ENCODE data around the gene DPEP1.

The DPEP1 gene

GRCh38 chr16:89595330-89596060 is 17.9 kb upstream of the DPEP1 start:
- Histone ChIP-seq H3K9me2 (ENCODE audit: low read depth, low read length) (no peaks in the 10 kb centered on the region), H3K27me3 (ENCODE audit: insufficient read depth, low read length) (no peaks in the 10 kb centered on the region; the same call in 1 of the 2 replicates), H3F3A (ENCODE audit: insufficient read depth, low read length) (no peaks in the 10 kb centered on the region), H3K27ac (ENCODE audit: low read depth, low read length, poor library complexity, severe bottlenecking) (no peak overlapping the region), H3K9ac (ENCODE audit: low read length) (no peak overlapping the region), H3K4me1 (ENCODE audit: insufficient read depth, low read length, severe bottlenecking) (no peaks in the 10 kb centered on the region), H3K36me3 (ENCODE audit: insufficient read depth, low read length) (no peaks in the 10 kb centered on the region), H2AFZ (ENCODE audit: low read length) (no peak overlapping the region), H4K20me1 (ENCODE audit: insufficient read depth, low read length) (no peaks in the 10 kb centered on the region), H3K4me2 (ENCODE audit: low read length) (no peak overlapping the region), H3K79me2 (ENCODE audit: insufficient read depth, low read length) (no peaks in the 10 kb centered on the region), H3K4me3 (ENCODE audit: low read depth, low read length, poor library complexity, severe bottlenecking) (no peak overlapping the region), H3K9me3 (ENCODE audit: low read length) (no peaks in the 10 kb centered on the region)
- TF ChIP-seq CTCF (IDR thresholded peaks at IDR 0.05; ENCODE audit: low read length) (no peak), EZH2 (IDR thresholded peaks at IDR 0.05; ENCODE audit: borderline replicate concordance, low read length) (no peak)

GRCh38 chr16:89596061-89596689 is 17.3 kb upstream of the DPEP1 start:
- Histone ChIP-seq H4K20me1 (ENCODE audit: insufficient read depth, low read length) (no peaks in the 10 kb centered on the region), H3K9me3 (ENCODE audit: low read length) (no peaks in the 10 kb centered on the region), H3K27me3 (ENCODE audit: insufficient read depth, low read length) (no peaks in the 10 kb centered on the region; the same call in none of the 2 replicates), H3K4me1 (ENCODE audit: insufficient read depth, low read length, severe bottlenecking) (no peaks in the 10 kb centered on the region), H2AFZ (ENCODE audit: low read length) (no peak overlapping the region), H3K4me3 (ENCODE audit: low read depth, low read length, poor library complexity, severe bottlenecking) (no peak overlapping the region), H3K27ac (ENCODE audit: low read depth, low read length, poor library complexity, severe bottlenecking) (no peak overlapping the region), H3K9me2 (ENCODE audit: low read depth, low read length) (no peaks in the 10 kb centered on the region), H3K79me2 (ENCODE audit: insufficient read depth, low read length) (no peaks in the 10 kb centered on the region), H3K36me3 (ENCODE audit: insufficient read depth, low read length) (no peaks in the 10 kb centered on the region), H3F3A (ENCODE audit: insufficient read depth, low read length) (no peaks in the 10 kb centered on the region), H3K9ac (ENCODE audit: low read length) (no peak overlapping the region), H3K4me2 (ENCODE audit: low read length) (no peak overlapping the region)
- TF ChIP-seq EZH2 (IDR thresholded peaks at IDR 0.05; ENCODE audit: borderline replicate concordance, low read length) (no peak), CTCF (IDR thresholded peaks at IDR 0.05; ENCODE audit: low read length) (no peak)

GRCh38 chr16:89596957-89597649 is 16.3 kb upstream of the DPEP1 start:
- Histone ChIP-seq H3K4me2 (ENCODE audit: low read length) (no peak overlapping the region), H3K9me2 (ENCODE audit: low read depth, low read length) (no peaks in the 10 kb centered on the region), H3K36me3 (ENCODE audit: insufficient read depth, low read length) (no peaks in the 10 kb centered on the region), H3F3A (ENCODE audit: insufficient read depth, low read length) (no peaks in the 10 kb centered on the region), H3K9ac (ENCODE audit: low read length) (no peak overlapping the region), H3K4me3 (ENCODE audit: low read depth, low read length, poor library complexity, severe bottlenecking) (no peak overlapping the region), H3K27me3 (ENCODE audit: insufficient read depth, low read length) (no peaks in the 10 kb centered on the region; the same call in none of the 2 replicates), H3K4me1 (ENCODE audit: insufficient read depth, low read length, severe bottlenecking) (no peaks in the 10 kb centered on the region), H3K27ac (ENCODE audit: low read depth, low read length, poor library complexity, severe bottlenecking) (no peak overlapping the region), H3K79me2 (ENCODE audit: insufficient read depth, low read length) (no peaks in the 10 kb centered on the region), H3K9me3 (ENCODE audit: low read length) (no peaks in the 10 kb centered on the region), H2AFZ (ENCODE audit: low read length) (no peak overlapping the region), H4K20me1 (ENCODE audit: insufficient read depth, low read length) (no peaks in the 10 kb centered on the region)
- no peak for TF ChIP-seq EZH2 (IDR thresholded peaks at IDR 0.05; ENCODE audit: borderline replicate concordance, low read length)
- TF ChIP-seq CTCF (IDR thresholded peaks at IDR 0.05; ENCODE audit: low read length), result no peak
